WI38 (cell line): Measurements from ENCODE around the gene MAJIN.

Experiments used
- H3K4me3 ChIP-seq: 2 replicates; pipeline ENCODE4 v1.5.1; 2011; ENCODE audit warnings: low read depth, mild to moderate bottlenecking, control low read depth, low read length
- TF ChIP-seq, protein P1 (sequence below): IDR thresholded peaks from 2 replicates; pipeline ENCODE4 v1.5.1; 2012; ENCODE audit warnings: low read depth, mild to moderate bottlenecking, control low read depth, low read length

Gene MAJIN

GRCh38 chr11:64891215-64891848, 80.6 kb downstream of the MAJIN start:
- TF ChIP-seq, protein P1, sequence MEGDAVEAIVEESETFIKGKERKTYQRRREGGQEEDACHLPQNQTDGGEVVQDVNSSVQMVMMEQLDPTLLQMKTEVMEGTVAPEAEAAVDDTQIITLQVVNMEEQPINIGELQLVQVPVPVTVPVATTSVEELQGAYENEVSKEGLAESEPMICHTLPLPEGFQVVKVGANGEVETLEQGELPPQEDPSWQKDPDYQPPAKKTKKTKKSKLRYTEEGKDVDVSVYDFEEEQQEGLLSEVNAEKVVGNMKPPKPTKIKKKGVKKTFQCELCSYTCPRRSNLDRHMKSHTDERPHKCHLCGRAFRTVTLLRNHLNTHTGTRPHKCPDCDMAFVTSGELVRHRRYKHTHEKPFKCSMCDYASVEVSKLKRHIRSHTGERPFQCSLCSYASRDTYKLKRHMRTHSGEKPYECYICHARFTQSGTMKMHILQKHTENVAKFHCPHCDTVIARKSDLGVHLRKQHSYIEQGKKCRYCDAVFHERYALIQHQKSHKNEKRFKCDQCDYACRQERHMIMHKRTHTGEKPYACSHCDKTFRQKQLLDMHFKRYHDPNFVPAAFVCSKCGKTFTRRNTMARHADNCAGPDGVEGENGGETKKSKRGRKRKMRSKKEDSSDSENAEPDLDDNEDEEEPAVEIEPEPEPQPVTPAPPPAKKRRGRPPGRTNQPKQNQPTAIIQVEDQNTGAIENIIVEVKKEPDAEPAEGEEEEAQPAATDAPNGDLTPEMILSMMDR = no peak
- no peak overlapping the region for H3K4me3 ChIP-seq

- TF ChIP-seq, protein P1 = no peak
These were observed 81.4 kb downstream of the MAJIN start for GRCh38 chr11:64890522-64890939.

GRCh38 chr11:64888729-64889511, 83.0 kb downstream of the MAJIN start:
- no peak overlapping the region for H3K4me3 ChIP-seq
- TF ChIP-seq, protein P1 = no peak

More at GRCh38 chr11:64890522-64890939, 81.4 kb downstream of the MAJIN start:
- no peak overlapping the region for H3K4me3 ChIP-seq

- H3K4me3 ChIP-seq = no peak overlapping the region
- TF ChIP-seq, protein P1 = no peak
These were observed 83.5 kb downstream of the MAJIN start for GRCh38 chr11:64888406-64888728.
